B cell (primary cell): ENCODE measurements around the gene BBIP1. TPM values are rescaled to one million over a fixed set of nuclear protein-coding genes. Genes with fewer than 3 reads are reported as not detected.
"Not testable (repeated sequence)": the region's sequence is repeated elsewhere in the genome, so short reads cannot be mapped to it uniquely, and the experiment has no call there.

Experiments used
- ATAC-seq: fragments of 200-7000 bp; cut with Tn5 transposase; one replicate; pipeline ENCODE4 v1.10.0; 2021; ENCODE audit warnings: low read depth, mild to moderate bottlenecking, moderate number of reproducible peaks, moderate library complexity
- CTCF ChIA-PET: fragments of 350-600 bp; sonication (Branson Sonifier 250); formaldehyde crosslinking; loops from one replicate; lab custom pipeline; 2021; ENCODE audit warnings: antibody characterized with exemption, inconsistent platforms; lab: Charles Lee
- POLR2A ChIA-PET: fragments of 350-600 bp; sonication (Branson Sonifier 250); formaldehyde crosslinking; loops from one replicate; lab custom pipeline; 2021; ENCODE audit warnings: antibody characterized with exemption; lab: Charles Lee
- DNase-seq: peaks from one replicate; pipeline ENCODE4 v3.0.0; 2013
- H2AFZ ChIP-seq: 2 replicates; pipeline ENCODE4 v1.6.1; 2012; ENCODE audit warnings: mild to moderate bottlenecking, low read depth, low read length; ENCODE audit not compliant: insufficient read depth, poor library complexity, severe bottlenecking
- H3K27ac ChIP-seq, 2 donors: 1 replicate in 1 of 2; 2 replicates in 1 of 2; pipeline ENCODE4 v1.5.1; 2012 to 2013; ENCODE audit warnings: low read length in 2 of 2, mild to moderate bottlenecking in 2 of 2, moderate library complexity in 1 of 2
- H3K27me3 ChIP-seq, 4 experiments: fragments of 200-600 bp in 1 of 4; sonication (generic) in 1 of 4; replicated peaks in 1 of 4; 1 replicate in 2 of 4; 2 replicates in 2 of 4; pipeline versions ENCODE4 v1.6.1 to v1.7.0; 2013 to 2016; ENCODE audit warnings: low read length in 3 of 4, mild to moderate bottlenecking in 2 of 4, mixed read lengths in 1 of 4, moderate library complexity in 1 of 4; ENCODE audit not compliant: insufficient read depth in 4 of 4, control insufficient read depth in 3 of 4; ENCODE audit errors: control extremely low read depth in 1 of 4
- H3K36me3 ChIP-seq, 2 experiments: replicated peaks in 1 of 2; 1 replicate in 1 of 2; 2 replicates in 1 of 2; pipeline versions ENCODE4 v1.6.1 to v1.7.1; 2013; ENCODE audit warnings: low read length in 1 of 2; ENCODE audit not compliant: insufficient read depth in 2 of 2, control insufficient read depth in 1 of 2; ENCODE audit errors: control extremely low read depth in 1 of 2, extremely low read depth in 1 of 2
- H3K4me1 ChIP-seq, 2 donors: fragments of 200-600 bp in 1 of 2; sonication (generic) in 1 of 2; 1 replicate in 1 of 2; 2 replicates in 1 of 2; pipeline versions ENCODE4 v1.5.1 to v1.6.1; 2013 to 2017; ENCODE audit warnings: low read length in 2 of 2; ENCODE audit not compliant: control insufficient read depth in 2 of 2, insufficient read depth in 2 of 2
- H3K4me2 ChIP-seq: replicated peaks from 2 replicates; pipeline ENCODE3; 2012; ENCODE audit warnings: mild to moderate bottlenecking, low read depth, low read length; ENCODE audit not compliant: poor library complexity, severe bottlenecking
- H3K4me3 ChIP-seq, 5 experiments: fragments of 200-600 bp in 1 of 5; sonication (generic) in 1 of 5; 1 replicate in 3 of 5; 2 replicates in 2 of 5; pipeline versions ENCODE4 v1.5.1 to v1.7.0; 2011 to 2016; ENCODE audit warnings: low read length in 4 of 5, mild to moderate bottlenecking in 4 of 5, low read depth in 2 of 5, control low read depth in 1 of 5, moderate library complexity in 1 of 5; ENCODE audit not compliant: insufficient read depth in 1 of 5; ENCODE audit errors: control extremely low read depth in 1 of 5, extremely low read depth in 1 of 5
- H3K79me2 ChIP-seq: fragments of 200-600 bp; sonication (generic); one replicate; pipeline ENCODE4 v1.6.0; 2016; ENCODE audit warnings: low read length; ENCODE audit not compliant: control insufficient read depth, insufficient read depth
- H3K9ac ChIP-seq: fragments of 200-600 bp; sonication (generic); 2 replicates; pipeline ENCODE4 v1.6.1; 2017; ENCODE audit warnings: mild to moderate bottlenecking, low read length, moderate library complexity
- H3K9me3 ChIP-seq, 3 donors: one replicate each; pipeline versions ENCODE4 v1.6.1 to v1.7.1; 2013; ENCODE audit warnings: low read length in 2 of 3; ENCODE audit not compliant: control insufficient read depth in 2 of 3, insufficient read depth in 1 of 3; ENCODE audit errors: control extremely low read depth in 1 of 3
- H4K20me1 ChIP-seq: 2 replicates; pipeline ENCODE4 v1.6.0; 2012; ENCODE audit warnings: mild to moderate bottlenecking, low read length; ENCODE audit not compliant: insufficient read depth, control insufficient read depth, poor library complexity, severe bottlenecking
- H3K27ac Mint-ChIP-seq: one replicate; pipeline ENCODE4 v1.8.0; 2021; ENCODE audit warnings: mixed read lengths
- H3K27me3 Mint-ChIP-seq: one replicate; pipeline ENCODE4 v1.8.0; 2021; ENCODE audit warnings: mixed read lengths
- H3K4me1 Mint-ChIP-seq: one replicate; pipeline ENCODE4 v1.8.0; 2021; ENCODE audit warnings: mixed read lengths
- H3K4me3 Mint-ChIP-seq: one replicate; pipeline ENCODE4 v1.8.0; 2021; ENCODE audit warnings: mixed read lengths
- H3K9me3 Mint-ChIP-seq: one replicate; pipeline ENCODE4 v1.8.0; 2022; ENCODE audit warnings: mixed read lengths; ENCODE audit not compliant: insufficient read depth
- CTCF ChIP-seq: fragments of 200-600 bp; IDR thresholded peaks from one replicate; pipeline ENCODE4 v1.8.0; 2022; ENCODE audit warnings: antibody characterized with exemption, mild to moderate bottlenecking
- EZH2 ChIP-seq: IDR thresholded peaks from 2 replicates; pipeline ENCODE4 v1.6.1; 2012; ENCODE audit warnings: borderline replicate concordance, low read depth, mild to moderate bottlenecking, moderate library complexity, low read length; ENCODE audit not compliant: insufficient read depth, poor library complexity, severe bottlenecking
- WGBS: methylation state at CpG from one replicate; pipeline ENCODE4 v1.1.5; 2013; ENCODE audit warnings: missing lambda C conversion rate; ENCODE audit not compliant: insufficient coverage; 5-methylcytosine and 5-hydroxymethylcytosine counted together
- intact Hi-C: fragments of 100-400 bp; cut with micrococcal nuclease; formaldehyde crosslinking; loops from one replicate; pipeline ENCODE4 v1.10.0; 2022
- polyA plus RNA-seq: library from polyadenylated mRNA; depleted of rRNA; stranded (reverse); fragments of >200 nt; gene quantifications from 2 replicates; pipeline ENCODE4 v1.2.3, GENCODE V29; 2012
- total RNA-seq, 2 donors: library from RNA; stranded (reverse); fragments of 120-200 nt in 1 of 2; gene quantifications; 1 replicate in 1 of 2; 2 replicates in 1 of 2; pipeline versions ENCODE4 v1.2.3 to v1.2.4, GENCODE V29; 2013 to 2022

Gene BBIP1
- total and polyA plus RNA-seq, 2 donors (not counting 1 experiment from before 2014, with no cell fraction given) = 10.6 to 46.1 TPM

DNA sequence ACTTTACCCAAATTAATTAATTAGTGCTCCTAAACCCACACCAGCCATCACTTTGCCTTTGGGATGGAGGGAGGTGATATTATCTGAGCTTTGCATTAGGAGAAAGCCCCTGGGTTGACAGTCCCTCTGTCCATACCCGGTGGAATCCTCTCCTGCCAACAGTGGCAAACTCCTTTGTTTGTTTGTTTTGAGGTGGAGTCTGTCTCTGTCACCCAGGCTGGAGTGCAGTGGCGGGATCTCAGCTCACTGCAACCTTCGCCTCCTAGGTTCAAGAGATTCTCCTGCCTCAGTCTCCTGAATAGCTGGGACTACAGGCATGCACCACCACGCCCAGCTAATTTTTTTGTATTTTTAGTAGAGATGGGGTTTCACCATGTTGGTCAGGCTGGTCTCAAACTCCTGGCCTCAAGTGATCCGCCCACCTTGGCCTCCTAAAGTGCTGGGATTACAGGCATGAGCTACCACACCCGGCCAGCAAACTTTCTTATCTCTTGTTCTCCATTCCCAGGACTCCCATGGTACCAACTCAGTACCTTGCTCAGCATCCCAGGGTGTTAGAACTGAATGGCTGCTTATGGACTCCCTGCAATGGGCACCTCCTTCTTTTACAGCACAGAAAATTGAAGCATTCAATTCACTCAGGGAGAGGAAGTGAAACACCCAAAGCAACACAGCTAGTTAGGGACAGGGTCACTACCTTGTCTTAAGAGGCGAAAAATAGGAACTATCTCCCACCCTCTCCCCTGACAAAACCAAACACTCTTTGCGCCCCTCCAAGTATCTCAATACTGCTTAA is 51.8 kb downstream of the BBIP1 start:
- POLR2A ChIA-PET = interaction anchor here (1.0 to 5.2 kb wide), 6 partner anchors 10 to 64 kb away, joined by 3 to 80 read pairs (median 4); partner anchors contain the start of genes BBIP1 and SHOC2
- intact Hi-C loops = loop anchor here (5.0 to 10.0 kb wide), 3 partner anchors 365 to 860 kb away; partner anchors contain the start of gene ADD3

GRCh38 chr10:110865809-110866482 is 53.0 kb downstream of the BBIP1 start:
- Histone ChIP-seq H3K27me3 (no peaks in the 10 kb centered on the region), H3K4me1 (peaks cover 97 to 100% of the 10 kb centered on the region in 2 donors), H3K27ac (peak overlapping the region; percentile 94 to 96), H3K9me3 (no peaks in the 10 kb centered on the region), H3K9ac (peak overlapping the region; percentile 55), H3K36me3 (no peaks in the 10 kb centered on the region), H4K20me1 (no peaks in the 10 kb centered on the region), H3K79me2 (peaks cover 35% of the 10 kb centered on the region), H2AFZ (no peak overlapping the region), H3K4me2 (peak overlapping the region; percentile 87), H3K4me3 (peak overlapping the region in 4 of 5 experiments; percentile 6 to 60 (median 28))
- WGBS = 0% methylated on average over 1 of the region's 4 CpGs
- ATAC-seq = peak; percentile 41
- Mint-ChIP-seq H3K27ac (peak overlapping the region; percentile 97), H3K4me3 (peak overlapping the region; percentile 85), H3K9me3 (no peaks in the 10 kb centered on the region), H3K27me3 (no peaks in the 10 kb centered on the region), H3K4me1 (peaks cover 97% of the 10 kb centered on the region)
- POLR2A ChIA-PET = interaction anchor here (0.7 to 5.2 kb wide), 5 partner anchors 20 to 561 kb away, joined by 3 to 80 read pairs (median 4); partner anchors contain the start of gene SMNDC1
- intact Hi-C loops = loop anchor here (1.0 to 10.0 kb wide), 7 partner anchors 53 to 859 kb away; partner anchors contain the start of genes ADD3, BBIP1, SHOC2 and SMC3
- CTCF ChIA-PET = interaction anchor here (0.7 to 5.3 kb wide), 7 partner anchors 8 to 63 kb away, joined by 3 to 43 read pairs (median 4); no protein-coding TSS in a partner anchor
- TF ChIP-seq CTCF (no peak), EZH2 (no peak)
- peak; percentile 84 for DNase-seq

More for the DNA sequence above, 51.8 kb downstream of the BBIP1 start:
- not testable (repeated sequence) for H3K27me3 ChIP-seq, H3K27me3 Mint-ChIP-seq, H3K36me3 ChIP-seq, H3K9me3 ChIP-seq, H3K9me3 Mint-ChIP-seq, H4K20me1 ChIP-seq, H2AFZ ChIP-seq
- WGBS = 88% methylated on average over 2 of the region's 8 CpGs
- peaks cover 89 to 92% of the 10 kb centered on the region in 2 donors for H3K4me1 ChIP-seq
- ATAC-seq = peak; percentile 32
- CTCF ChIA-PET = interaction anchor here (1.0 to 5.3 kb wide), 7 partner anchors 10 to 121 kb away, joined by 3 to 43 read pairs (median 7); no protein-coding TSS in a partner anchor
- Mint-ChIP-seq H3K4me3 (peak overlapping the region; percentile 84), H3K4me1 (peaks cover 90% of the 10 kb centered on the region), H3K27ac (peak overlapping the region; percentile 96)
- peak overlapping the region; percentile 21 for H3K9ac ChIP-seq
- peak overlapping the region; percentile 2 to 55 (median 23) for H3K4me3 ChIP-seq
- DNase-seq = peak; percentile 83
- peaks cover 46% of the 10 kb centered on the region for H3K79me2 ChIP-seq
- H3K4me2 ChIP-seq = peak overlapping the region; percentile 87
- peak overlapping the region; percentile 94 to 96 for H3K27ac ChIP-seq
